ENCODE data around the gene AP5S1. TPM values are rescaled to one million over a fixed set of nuclear protein-coding genes. Genes with fewer than 3 reads are reported as not detected.

The AP5S1 gene
- total RNA-seq, 1 experiment from 2014 or later = 2.8 TPM

DNA sequence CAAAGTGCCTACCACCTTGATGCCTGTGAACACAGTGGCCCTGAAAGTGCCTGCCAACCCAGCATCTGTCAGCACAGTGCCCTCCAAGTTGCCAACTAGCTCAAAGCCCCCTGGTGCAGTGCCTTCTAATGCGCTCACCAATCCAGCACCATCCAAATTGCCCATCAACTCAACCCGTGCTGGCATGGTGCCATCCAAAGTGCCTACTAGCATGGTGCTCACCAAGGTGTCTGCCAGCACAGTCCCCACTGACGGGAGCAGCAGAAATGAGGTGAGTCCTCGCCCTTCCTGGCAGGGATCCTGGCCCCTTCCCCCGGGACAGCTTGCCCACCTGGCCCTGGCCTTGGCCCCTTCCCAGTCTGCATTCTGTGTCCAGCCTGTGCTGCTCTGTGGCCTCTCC, 44.2 kb downstream of the AP5S1 start (continued):
- TF ChIP-seq ZNF317 (CRISPR knock-in tag; IDR thresholded peaks at IDR 0.05; ENCODE audit: borderline replicate concordance, low read depth) = no peak
- TF ChIP-seq, protein P1, sequence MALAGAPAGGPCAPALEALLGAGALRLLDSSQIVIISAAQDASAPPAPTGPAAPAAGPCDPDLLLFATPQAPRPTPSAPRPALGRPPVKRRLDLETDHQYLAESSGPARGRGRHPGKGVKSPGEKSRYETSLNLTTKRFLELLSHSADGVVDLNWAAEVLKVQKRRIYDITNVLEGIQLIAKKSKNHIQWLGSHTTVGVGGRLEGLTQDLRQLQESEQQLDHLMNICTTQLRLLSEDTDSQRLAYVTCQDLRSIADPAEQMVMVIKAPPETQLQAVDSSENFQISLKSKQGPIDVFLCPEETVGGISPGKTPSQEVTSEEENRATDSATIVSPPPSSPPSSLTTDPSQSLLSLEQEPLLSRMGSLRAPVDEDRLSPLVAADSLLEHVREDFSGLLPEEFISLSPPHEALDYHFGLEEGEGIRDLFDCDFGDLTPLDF (CRISPR knock-in tag; IDR thresholded peaks at IDR 0.05) = no peak

DNA sequence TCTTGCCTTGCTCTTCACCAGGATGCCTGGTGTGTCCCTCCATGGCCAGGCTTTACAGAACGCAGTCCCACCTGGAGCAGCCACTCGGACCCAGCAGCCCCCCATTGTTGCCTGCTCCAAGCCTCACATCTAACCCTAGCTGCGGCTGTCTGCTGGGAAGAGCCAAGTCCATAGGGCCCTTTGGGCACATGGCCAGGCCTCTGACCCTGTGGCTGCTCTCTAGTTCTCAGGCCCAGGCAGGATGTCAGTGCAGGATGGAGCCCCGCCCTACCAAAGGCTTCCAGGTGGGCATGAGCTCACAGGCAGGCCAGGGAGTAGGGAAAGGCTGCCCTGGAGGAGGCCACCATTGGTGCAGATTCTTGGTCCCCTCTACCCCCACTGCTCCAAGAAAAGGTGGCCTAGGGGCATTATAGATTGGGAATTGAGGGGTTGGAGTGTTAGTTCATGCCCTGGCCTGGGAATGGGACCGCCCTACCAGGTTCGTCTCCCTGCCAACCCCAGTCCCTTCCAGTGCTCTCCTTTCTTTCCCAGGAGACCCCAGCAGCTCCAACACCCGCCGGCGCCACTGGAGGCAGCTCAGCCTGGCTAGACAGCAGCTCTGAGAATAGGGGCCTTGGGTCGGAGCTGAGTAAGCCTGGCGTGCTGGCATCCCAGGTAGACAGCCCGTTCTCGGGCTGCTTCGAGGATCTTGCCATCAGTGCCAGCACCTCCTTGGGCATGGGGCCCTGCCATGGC, 45.0 kb downstream of the AP5S1 start:
- DNase-seq (ENCODE audit: low spot score) (no peak), ATAC-seq (no peak)
- Mint-ChIP-seq H3K27me3 (ENCODE audit: low read depth) (no peaks in the 10 kb centered on the region), H3K4me1 (no peaks in the 10 kb centered on the region), H3K9me3 (peaks cover 5% of the 10 kb centered on the region), H3K36me3 (peaks cover 39% of the 10 kb centered on the region), H3K4me3 (no peak overlapping the region), H3K27ac (no peak overlapping the region)
- TF ChIP-seq, protein P2, sequence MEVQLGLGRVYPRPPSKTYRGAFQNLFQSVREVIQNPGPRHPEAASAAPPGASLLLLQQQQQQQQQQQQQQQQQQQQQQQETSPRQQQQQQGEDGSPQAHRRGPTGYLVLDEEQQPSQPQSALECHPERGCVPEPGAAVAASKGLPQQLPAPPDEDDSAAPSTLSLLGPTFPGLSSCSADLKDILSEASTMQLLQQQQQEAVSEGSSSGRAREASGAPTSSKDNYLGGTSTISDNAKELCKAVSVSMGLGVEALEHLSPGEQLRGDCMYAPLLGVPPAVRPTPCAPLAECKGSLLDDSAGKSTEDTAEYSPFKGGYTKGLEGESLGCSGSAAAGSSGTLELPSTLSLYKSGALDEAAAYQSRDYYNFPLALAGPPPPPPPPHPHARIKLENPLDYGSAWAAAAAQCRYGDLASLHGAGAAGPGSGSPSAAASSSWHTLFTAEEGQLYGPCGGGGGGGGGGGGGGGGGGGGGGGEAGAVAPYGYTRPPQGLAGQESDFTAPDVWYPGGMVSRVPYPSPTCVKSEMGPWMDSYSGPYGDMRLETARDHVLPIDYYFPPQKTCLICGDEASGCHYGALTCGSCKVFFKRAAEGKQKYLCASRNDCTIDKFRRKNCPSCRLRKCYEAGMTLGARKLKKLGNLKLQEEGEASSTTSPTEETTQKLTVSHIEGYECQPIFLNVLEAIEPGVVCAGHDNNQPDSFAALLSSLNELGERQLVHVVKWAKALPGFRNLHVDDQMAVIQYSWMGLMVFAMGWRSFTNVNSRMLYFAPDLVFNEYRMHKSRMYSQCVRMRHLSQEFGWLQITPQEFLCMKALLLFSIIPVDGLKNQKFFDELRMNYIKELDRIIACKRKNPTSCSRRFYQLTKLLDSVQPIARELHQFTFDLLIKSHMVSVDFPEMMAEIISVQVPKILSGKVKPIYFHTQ (CRISPR knock-in tag; IDR thresholded peaks at IDR 0.05) = no peak
- TF ChIP-seq PRRX2 (CRISPR knock-in tag; IDR thresholded peaks at IDR 0.05) (no peak), CREM (CRISPR knock-in tag; IDR thresholded peaks at IDR 0.05) (no peak), ESRRA (CRISPR knock-in tag; IDR thresholded peaks at IDR 0.05; ENCODE audit: borderline replicate concordance) (no peak), RORB (CRISPR knock-in tag; IDR thresholded peaks at IDR 0.05) (no peak), FOXJ3 (CRISPR knock-in tag; IDR thresholded peaks at IDR 0.05; ENCODE audit: borderline replicate concordance) (no peak), TCF7 (CRISPR knock-in tag; IDR thresholded peaks at IDR 0.05; ENCODE audit: low read depth) (no peak), ZNF423 (CRISPR knock-in tag; IDR thresholded peaks at IDR 0.05) (no peak)
- TF ChIP-seq, protein P3, sequence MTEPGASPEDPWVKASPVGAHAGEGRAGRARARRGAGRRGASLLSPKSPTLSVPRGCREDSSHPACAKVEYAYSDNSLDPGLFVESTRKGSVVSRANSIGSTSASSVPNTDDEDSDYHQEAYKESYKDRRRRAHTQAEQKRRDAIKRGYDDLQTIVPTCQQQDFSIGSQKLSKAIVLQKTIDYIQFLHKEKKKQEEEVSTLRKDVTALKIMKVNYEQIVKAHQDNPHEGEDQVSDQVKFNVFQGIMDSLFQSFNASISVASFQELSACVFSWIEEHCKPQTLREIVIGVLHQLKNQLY (CRISPR knock-in tag; IDR thresholded peaks at IDR 0.05) = no peak
- TF ChIP-seq, protein P4, sequence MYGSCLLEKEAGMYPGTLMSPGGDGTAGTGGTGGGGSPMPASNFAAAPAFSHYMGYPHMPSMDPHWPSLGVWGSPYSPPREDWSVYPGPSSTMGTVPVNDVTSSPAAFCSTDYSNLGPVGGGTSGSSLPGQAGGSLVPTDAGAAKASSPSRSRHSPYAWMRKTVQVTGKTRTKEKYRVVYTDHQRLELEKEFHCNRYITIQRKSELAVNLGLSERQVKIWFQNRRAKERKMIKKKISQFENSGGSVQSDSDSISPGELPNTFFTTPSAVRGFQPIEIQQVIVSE (CRISPR knock-in tag; IDR thresholded peaks at IDR 0.05; ENCODE audit: borderline replicate concordance) = no peak
- TF ChIP-seq, protein P5, sequence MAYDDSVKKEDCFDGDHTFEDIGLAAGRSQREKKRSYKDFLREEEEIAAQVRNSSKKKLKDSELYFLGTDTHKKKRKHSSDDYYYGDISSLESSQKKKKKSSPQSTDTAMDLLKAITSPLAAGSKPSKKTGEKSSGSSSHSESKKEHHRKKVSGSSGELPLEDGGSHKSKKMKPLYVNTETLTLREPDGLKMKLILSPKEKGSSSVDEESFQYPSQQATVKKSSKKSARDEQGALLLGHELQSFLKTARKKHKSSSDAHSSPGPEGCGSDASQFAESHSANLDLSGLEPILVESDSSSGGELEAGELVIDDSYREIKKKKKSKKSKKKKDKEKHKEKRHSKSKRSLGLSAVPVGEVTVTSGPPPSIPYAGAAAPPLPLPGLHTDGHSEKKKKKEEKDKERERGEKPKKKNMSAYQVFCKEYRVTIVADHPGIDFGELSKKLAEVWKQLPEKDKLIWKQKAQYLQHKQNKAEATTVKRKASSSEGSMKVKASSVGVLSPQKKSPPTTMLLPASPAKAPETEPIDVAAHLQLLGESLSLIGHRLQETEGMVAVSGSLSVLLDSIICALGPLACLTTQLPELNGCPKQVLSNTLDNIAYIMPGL (CRISPR knock-in tag; IDR thresholded peaks at IDR 0.05) = no peak
- ChIA-PET CTCF (no interaction called here), POLR2A (no interaction called here)

DNA sequence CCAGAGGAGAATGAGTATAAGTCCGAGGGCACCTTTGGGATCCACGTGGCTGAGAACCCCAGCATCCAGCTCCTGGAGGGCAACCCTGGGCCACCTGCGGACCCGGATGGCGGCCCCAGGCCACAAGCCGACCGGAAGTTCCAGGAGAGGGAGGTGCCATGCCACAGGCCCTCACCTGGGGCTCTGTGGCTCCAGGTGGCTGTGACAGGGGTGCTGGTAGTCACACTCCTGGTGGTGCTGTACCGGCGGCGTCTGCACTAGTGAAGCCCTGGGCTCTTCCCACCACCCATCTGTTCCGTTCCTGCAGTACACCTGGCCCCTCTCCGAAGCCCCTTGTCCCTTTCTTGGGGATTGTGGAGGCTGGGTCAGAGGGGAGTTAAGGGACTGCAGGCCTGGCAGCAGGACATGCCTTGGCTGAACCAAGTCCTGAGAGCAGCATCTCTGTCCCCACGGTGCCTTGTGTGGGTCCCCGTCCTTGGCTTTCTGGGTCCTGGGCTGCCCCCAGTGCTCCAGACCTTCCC, 45.6 kb downstream of the AP5S1 start:
- Mint-ChIP-seq H3K27me3 (ENCODE audit: low read depth) (no peaks in the 10 kb centered on the region), H3K4me1 (no peaks in the 10 kb centered on the region), H3K27ac (no peak overlapping the region), H3K4me3 (no peak overlapping the region), H3K36me3 (peaks cover 37% of the 10 kb centered on the region), H3K9me3 (peaks cover 5% of the 10 kb centered on the region)
- DNase-seq (ENCODE audit: low spot score) (no peak), ATAC-seq (no peak)
- CTCF ChIA-PET = interaction anchor here (1.0 to 3.8 kb wide), 2 partner anchors 11 to 80 kb away, joined by 3 to 26 read pairs; partner anchors contain the start of gene CENPB
- POLR2A ChIA-PET = no interaction called here
- no peak for TF ChIP-seq SOX15 (CRISPR knock-in tag; IDR thresholded peaks at IDR 0.05)
- TF ChIP-seq, protein P6, sequence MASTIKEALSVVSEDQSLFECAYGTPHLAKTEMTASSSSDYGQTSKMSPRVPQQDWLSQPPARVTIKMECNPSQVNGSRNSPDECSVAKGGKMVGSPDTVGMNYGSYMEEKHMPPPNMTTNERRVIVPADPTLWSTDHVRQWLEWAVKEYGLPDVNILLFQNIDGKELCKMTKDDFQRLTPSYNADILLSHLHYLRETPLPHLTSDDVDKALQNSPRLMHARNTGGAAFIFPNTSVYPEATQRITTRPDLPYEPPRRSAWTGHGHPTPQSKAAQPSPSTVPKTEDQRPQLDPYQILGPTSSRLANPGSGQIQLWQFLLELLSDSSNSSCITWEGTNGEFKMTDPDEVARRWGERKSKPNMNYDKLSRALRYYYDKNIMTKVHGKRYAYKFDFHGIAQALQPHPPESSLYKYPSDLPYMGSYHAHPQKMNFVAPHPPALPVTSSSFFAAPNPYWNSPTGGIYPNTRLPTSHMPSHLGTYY (CRISPR knock-in tag; IDR thresholded peaks at IDR 0.05) = no peak
- TF ChIP-seq, protein P2 (CRISPR knock-in tag; IDR thresholded peaks at IDR 0.05) = no peak
- TF ChIP-seq, protein P7, sequence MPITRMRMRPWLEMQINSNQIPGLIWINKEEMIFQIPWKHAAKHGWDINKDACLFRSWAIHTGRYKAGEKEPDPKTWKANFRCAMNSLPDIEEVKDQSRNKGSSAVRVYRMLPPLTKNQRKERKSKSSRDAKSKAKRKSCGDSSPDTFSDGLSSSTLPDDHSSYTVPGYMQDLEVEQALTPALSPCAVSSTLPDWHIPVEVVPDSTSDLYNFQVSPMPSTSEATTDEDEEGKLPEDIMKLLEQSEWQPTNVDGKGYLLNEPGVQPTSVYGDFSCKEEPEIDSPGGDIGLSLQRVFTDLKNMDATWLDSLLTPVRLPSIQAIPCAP (CRISPR knock-in tag; IDR thresholded peaks at IDR 0.05) = no peak
- TF ChIP-seq, protein P8, sequence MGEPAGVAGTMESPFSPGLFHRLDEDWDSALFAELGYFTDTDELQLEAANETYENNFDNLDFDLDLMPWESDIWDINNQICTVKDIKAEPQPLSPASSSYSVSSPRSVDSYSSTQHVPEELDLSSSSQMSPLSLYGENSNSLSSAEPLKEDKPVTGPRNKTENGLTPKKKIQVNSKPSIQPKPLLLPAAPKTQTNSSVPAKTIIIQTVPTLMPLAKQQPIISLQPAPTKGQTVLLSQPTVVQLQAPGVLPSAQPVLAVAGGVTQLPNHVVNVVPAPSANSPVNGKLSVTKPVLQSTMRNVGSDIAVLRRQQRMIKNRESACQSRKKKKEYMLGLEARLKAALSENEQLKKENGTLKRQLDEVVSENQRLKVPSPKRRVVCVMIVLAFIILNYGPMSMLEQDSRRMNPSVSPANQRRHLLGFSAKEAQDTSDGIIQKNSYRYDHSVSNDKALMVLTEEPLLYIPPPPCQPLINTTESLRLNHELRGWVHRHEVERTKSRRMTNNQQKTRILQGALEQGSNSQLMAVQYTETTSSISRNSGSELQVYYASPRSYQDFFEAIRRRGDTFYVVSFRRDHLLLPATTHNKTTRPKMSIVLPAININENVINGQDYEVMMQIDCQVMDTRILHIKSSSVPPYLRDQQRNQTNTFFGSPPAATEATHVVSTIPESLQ (CRISPR knock-in tag; IDR thresholded peaks at IDR 0.05) = no peak

Measured in WTC11 (cell line).